T follicular helper cell (primary cell): Measurements from ENCODE around the gene SLC23A3.
A peak's percentile ranks its signal among the peaks of the same experiment; 100 is the strongest.

ENCODE experiments used
- DNase-seq: peaks from one replicate; pipeline ENCODE4 v3.0.0-alpha.2; 2020; ENCODE audit warnings: low read depth
- total RNA-seq, 2 experiments: gene quantifications; one replicate each; lab custom pipeline; 2026; lab: John Stamatoyannopoulos, UW

Gene SLC23A3
- total RNA-seq = 0.48 to 1.1 reads per million in 2 experiments

- DNase-seq = no peak
Observed at GRCh38 chr2:219169930-219170654, at the start of gene SLC23A3. SLC23A3 (minus strand) TSS chr2:219170029; CDS start chr2:219169984, 45 bp downstream.

GRCh38 chr2:219218732-219219701 is 49.2 kb upstream of the SLC23A3 start, which contains the start of gene ABCB6:
ABCB6 (minus strand) TSS chr2:219218958; CDS start chr2:219218673, 285 bp downstream.
- DNase-seq = peak; percentile 86

- DNase-seq = no peak
Observed at GRCh38 chr2:219218217-219218731, 48.4 kb upstream of the SLC23A3 start.

GRCh38 chr2:219216535-219216915 is 46.7 kb upstream of the SLC23A3 start:
- DNase-seq = no peak

- no peak for DNase-seq
Observed at GRCh38 chr2:219215871-219216534, 46.2 kb upstream of the SLC23A3 start.

- no peak for DNase-seq
Observed at GRCh38 chr2:219214786-219215185, 45.0 kb upstream of the SLC23A3 start.

GRCh38 chr2:219214141-219214540 is 44.3 kb upstream of the SLC23A3 start:
- DNase-seq = no peak

GRCh38 chr2:219213486-219214071 is 43.8 kb upstream of the SLC23A3 start:
- no peak for DNase-seq

- no peak for DNase-seq
Observed at GRCh38 chr2:219213026-219213415, 43.2 kb upstream of the SLC23A3 start.

GRCh38 chr2:219210886-219211362 is 41.1 kb upstream of the SLC23A3 start:
- DNase-seq = no peak

GRCh38 chr2:219210196-219210885 is 40.5 kb upstream of the SLC23A3 start:
- no peak for DNase-seq

GRCh38 chr2:219209236-219210195 is 39.7 kb upstream of the SLC23A3 start:
- no peak for DNase-seq

- DNase-seq = no peak
Observed at GRCh38 chr2:219207884-219208740, 38.3 kb upstream of the SLC23A3 start.

- no peak for DNase-seq
Observed at GRCh38 chr2:219207134-219207883, 37.5 kb upstream of the SLC23A3 start.

GRCh38 chr2:219206328-219207133 is 36.7 kb upstream of the SLC23A3 start, which contains the start of gene ZFAND2B:
ZFAND2B (plus strand) TSS chr2:219206782; CDS start chr2:219206988, 206 bp downstream.
- peak; percentile 91 for DNase-seq

GRCh38 chr2:219205981-219206327 is 36.1 kb upstream of the SLC23A3 start:
- DNase-seq = no peak

- DNase-seq = no peak
Observed at GRCh38 chr2:219205165-219205538, 35.3 kb upstream of the SLC23A3 start.
